OCI-LY3 (cell line): ENCODE results near the gene MARK3.

Experiments
- EZH2phosphoT487 ChIP-seq: fragments of 200-600 bp; shearing (Covaris generic); IDR thresholded peaks from 2 replicates; pipeline ENCODE4 v1.6.1; 2018; ENCODE audit warnings: antibody characterized with exemption, mixed run types, low read depth
- TF ChIP-seq, protein P1 (sequence below): fragments of 200-600, 300-600 bp; sonication (generic); IDR thresholded peaks from 2 replicates; pipeline ENCODE4 v1.5.1; 2014; ENCODE audit warnings: antibody characterized with exemption, low read length, low read depth

DNA sequence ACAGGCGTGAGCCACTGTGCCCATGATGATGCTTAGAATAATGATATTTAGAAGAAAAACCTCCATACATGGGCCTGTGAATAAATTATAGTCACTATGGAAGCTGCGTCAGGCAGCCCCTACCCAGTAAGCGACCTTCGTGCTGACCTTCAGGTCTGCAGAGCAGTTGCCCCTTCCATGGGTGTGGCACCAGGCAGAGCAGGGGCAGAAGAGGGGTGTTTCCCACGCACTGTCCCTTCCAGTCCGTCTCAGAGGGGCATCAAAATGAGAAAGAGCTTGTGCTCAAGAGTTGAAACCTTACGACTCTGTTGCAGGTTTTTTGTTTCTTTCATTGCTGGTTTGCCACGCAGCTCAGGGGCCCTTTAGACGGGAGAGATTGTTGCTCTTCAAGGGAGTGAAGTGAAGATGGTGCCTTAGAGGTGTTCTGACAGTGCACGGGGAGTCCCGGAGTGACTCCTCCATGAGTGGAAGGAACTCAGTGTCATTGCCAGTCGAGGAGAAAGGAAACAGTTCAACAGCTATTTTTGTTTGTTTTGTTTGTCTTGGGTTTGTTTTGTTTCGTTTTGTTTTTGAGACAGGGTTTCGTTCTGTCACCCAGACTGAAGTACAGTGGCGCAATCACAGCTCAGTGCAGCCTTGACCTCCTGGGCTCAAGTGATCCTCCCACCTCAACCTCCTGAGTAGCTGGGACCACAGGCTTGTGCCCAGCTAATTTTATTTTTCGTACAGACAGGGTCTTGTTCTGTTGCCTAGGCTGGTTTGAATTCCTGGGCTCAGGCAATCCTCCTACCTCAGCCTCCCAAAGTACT, 123.5 kb downstream of the MARK3 start:
- TF ChIP-seq, protein P1, sequence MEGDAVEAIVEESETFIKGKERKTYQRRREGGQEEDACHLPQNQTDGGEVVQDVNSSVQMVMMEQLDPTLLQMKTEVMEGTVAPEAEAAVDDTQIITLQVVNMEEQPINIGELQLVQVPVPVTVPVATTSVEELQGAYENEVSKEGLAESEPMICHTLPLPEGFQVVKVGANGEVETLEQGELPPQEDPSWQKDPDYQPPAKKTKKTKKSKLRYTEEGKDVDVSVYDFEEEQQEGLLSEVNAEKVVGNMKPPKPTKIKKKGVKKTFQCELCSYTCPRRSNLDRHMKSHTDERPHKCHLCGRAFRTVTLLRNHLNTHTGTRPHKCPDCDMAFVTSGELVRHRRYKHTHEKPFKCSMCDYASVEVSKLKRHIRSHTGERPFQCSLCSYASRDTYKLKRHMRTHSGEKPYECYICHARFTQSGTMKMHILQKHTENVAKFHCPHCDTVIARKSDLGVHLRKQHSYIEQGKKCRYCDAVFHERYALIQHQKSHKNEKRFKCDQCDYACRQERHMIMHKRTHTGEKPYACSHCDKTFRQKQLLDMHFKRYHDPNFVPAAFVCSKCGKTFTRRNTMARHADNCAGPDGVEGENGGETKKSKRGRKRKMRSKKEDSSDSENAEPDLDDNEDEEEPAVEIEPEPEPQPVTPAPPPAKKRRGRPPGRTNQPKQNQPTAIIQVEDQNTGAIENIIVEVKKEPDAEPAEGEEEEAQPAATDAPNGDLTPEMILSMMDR = no peak
- no peak for TF ChIP-seq EZH2phosphoT487
